Brain pericyte (primary cell): ENCODE results near the gene SCAMP2.

ENCODE experiments used
- DNase-seq: peaks from one replicate; pipeline ENCODE4 v3.0.0-alpha.2; 2012; ENCODE audit warnings: low read depth, low spot score

The SCAMP2 gene

DNA sequence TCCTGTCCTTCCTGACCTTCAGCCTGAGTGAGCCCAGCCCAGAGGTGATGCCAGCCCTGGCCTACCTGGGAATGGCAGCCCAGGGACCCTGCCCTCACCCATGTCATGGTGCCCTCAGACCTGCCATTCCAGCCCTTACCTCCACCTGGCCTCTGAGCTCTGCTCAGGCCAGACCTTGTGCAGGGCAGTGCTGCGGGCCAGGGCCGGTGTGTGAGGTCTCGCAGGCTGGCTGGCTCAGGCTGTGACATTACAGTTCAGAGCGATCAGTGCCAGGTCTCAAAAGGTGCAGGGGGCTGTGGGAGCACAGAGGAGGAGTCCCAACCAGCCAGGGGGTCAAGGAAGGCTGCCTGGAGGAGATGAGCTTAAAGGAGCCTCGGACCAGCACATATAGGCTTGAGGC is 53.1 kb downstream of the SCAMP2 start:
- no peak for DNase-seq

GRCh38 chr15:74817370-74817737 is 55.8 kb downstream of the SCAMP2 start:
- DNase-seq, result no peak

DNA sequence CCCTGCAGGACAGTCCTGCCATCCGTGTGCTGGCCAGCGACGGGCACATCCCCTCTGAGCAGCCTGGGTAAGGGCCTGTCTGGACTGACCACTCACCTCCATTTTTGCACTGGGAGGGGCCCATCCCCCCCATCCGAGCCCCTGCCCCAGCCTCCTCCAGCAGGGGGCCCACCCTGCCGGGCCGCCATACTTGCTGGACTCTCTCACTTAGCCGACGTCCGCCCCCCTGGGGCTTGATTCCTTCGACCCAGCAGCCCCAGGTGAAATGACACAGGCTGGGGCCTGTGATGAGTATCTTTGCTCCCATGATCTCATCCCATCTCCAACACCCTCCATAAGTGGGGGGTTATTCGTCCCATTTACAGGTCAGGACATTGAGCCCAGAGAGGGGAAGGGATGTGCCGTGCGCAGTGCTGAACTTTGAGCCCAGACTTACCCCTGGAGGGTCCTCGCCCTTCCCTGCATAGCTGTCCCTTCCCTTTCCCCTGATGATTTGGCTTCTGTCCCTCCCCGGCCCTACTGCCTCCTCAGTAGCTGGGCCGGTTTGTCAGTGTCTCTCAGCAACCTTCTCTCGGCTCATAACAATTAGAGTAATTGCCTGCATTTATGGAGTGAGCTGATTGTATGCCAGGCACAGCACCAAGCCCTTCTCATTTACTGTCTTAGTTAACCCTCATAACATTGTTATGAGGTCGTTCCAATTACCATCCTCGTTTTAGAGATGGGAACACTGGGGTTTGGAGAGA is 56.4 kb downstream of the SCAMP2 start:
- no peak for DNase-seq

DNA sequence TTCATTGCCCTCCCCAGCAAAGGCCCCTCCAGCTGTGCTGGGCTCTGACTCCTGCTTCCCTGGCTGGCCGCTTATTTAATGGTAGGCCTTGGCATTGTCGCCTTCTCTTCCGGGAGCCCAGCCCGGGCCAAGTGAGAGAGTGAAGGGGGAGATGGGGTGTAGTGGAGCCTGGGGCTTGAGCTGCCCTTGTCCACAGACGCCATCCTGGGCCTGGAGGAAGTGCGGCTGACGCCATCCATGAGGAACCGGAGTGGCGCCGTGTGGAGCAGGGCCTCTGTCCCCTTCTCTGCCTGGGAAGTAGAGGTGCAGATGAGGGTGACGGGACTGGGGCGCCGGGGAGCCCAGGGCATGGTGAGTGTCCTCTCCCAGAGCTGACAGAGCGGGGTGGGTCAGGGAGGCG is 57.2 kb downstream of the SCAMP2 start:
- DNase-seq, result no peak

- no peak for DNase-seq
These were observed 57.8 kb downstream of the SCAMP2 start for GRCh38 chr15:74815121-74815934.

- no peak for DNase-seq
These were observed 60.6 kb downstream of the SCAMP2 start, which contains the start of gene LMAN1L for GRCh38 chr15:74812533-74812932. Gene LMAN1L (plus strand): TSS chr15:74812835. CDS start chr15:74812855, 20 bp downstream.

DNA sequence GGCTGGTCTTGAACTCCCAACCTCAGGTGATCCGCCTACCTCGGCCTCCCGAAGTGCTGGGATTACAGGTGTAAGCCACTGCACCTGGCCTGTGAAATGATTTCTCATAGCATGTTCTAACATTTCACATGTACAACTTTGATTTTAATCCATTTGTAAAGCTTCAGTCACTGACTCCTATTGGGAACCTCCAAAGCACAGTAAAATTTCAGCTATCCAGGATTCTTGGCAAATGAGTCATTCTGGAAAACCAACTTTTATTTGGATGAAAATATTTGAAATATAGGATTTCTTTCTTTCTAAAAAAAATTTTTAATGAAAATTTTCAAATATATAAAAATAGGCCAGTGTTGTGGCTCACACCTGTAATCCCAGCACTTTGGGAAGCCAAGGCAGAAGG is 63.2 kb downstream of the SCAMP2 start:
- DNase-seq, result no peak

- no peak for DNase-seq
These were observed 63.9 kb downstream of the SCAMP2 start for GRCh38 chr15:74809242-74809641.

DNA sequence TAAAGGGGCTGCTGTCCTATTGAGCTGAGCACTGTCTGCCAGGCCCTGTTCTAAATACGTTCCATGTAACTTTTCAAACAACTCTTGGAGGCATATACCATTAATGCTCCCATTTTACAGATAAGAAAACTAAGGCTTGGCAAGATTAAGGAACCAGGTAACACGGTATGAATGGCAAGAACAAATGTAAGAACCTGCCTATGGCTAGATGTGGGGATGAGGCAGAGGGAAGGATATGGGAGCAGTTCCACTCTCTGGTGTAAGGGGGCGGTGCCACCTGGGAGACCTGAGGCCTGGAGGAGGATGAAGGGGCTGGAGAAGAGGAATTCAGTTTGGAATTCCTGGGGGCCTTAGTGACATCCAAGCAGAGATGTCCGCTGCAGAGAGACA is 64.3 kb downstream of the SCAMP2 start:
- DNase-seq, result no peak

- no peak for DNase-seq
These were observed 64.9 kb downstream of the SCAMP2 start for GRCh38 chr15:74808078-74808839.

GRCh38 chr15:74807282-74807681 is 65.9 kb downstream of the SCAMP2 start:
- no peak for DNase-seq

- DNase-seq, result no peak
These were observed 68.2 kb downstream of the SCAMP2 start for GRCh38 chr15:74804935-74805334.

DNA sequence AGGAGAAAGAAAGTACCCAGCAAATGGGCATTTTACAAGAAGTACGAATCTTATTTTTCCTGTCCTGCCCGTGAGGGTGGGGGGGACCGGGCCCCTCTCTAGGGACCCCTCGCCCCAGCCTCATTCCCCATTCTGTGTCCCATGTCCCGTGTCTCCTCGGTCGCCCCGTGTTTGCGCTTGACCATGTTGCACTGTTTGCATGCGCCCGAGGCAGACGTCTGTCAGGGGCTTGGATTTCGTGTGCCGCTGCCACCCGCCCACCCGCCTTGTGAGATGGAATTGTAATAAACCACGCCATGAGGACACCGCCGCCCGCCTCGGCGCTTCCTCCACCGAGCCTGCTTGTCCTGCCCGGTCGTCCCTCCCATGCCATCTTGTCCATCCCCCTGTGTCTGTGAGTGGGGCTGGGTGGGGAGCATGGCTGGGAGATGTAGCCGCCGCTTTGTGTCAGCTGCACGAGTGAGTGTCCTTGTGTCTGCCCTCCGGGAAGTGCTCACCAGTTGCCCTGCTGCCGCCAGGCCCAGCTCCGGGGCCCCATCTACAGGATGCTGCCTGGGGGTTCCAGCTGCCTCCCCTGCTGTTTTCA is 70.2 kb downstream of the SCAMP2 start:
- DNase-seq, result no peak

- no peak for DNase-seq
These were observed 70.9 kb downstream of the SCAMP2 start for GRCh38 chr15:74802290-74802689.

GRCh38 chr15:74801311-74801997 is 71.7 kb downstream of the SCAMP2 start:
- no peak for DNase-seq

GRCh38 chr15:74800559-74801094 is 72.5 kb downstream of the SCAMP2 start:
- DNase-seq, result no peak

DNA sequence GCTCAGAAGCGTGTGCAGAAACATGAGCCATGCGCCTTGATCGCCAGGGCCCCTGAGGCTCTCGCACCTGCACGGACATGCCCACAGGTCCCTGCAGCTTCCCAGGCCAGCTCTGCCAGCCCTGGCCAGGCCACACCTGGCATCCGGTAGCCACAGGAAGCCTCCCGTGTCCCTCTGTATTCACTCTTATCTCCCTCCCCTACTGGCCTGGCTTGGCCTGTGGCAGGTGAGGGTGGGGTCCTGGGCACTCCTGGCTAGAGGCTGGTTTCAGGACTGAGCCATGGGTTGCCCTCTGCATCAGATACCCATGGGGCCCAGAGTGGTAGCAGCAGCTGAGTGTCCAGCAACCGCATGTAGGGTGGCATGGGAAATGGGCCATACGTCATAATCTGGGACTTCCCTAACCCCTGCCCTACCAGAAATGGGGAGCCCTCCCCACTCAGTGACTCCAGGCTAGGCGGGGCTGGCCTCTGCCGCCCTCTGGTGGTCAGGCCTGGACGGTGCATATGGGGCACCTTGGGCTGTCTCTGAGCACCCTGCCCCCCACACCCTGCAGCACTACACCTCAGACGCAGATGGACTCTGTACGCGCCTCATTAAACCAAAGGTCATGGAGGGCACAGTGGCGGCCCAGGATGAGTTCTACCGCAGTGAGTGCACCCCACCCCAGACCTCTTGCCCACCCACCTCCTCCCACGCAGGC is 73.2 kb downstream of the SCAMP2 start:
- DNase-seq, result no peak

DNA sequence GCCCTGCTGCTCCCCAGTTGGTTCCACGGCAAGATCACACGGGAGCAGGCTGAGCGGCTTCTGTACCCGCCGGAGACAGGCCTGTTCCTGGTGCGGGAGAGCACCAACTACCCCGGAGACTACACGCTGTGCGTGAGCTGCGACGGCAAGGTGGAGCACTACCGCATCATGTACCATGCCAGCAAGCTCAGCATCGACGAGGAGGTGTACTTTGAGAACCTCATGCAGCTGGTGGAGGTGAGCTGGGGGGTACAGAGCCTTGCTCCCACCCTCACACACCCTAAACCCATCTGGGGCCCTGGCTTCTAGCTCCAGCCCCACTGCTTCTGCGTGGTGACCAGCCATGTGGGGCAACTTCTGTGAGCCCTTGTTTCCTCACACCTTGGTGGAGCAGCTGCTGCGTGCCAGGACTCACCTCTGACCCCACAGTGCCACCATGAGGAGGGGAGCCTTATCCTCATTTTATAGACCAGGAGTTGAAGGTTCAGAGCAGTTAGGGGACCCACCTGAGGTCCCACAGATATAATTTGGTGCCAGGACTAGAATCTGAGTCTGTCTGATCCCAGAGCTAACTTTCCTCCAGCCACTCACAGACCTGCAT is 73.8 kb downstream of the SCAMP2 start:
- DNase-seq, result no peak

DNA sequence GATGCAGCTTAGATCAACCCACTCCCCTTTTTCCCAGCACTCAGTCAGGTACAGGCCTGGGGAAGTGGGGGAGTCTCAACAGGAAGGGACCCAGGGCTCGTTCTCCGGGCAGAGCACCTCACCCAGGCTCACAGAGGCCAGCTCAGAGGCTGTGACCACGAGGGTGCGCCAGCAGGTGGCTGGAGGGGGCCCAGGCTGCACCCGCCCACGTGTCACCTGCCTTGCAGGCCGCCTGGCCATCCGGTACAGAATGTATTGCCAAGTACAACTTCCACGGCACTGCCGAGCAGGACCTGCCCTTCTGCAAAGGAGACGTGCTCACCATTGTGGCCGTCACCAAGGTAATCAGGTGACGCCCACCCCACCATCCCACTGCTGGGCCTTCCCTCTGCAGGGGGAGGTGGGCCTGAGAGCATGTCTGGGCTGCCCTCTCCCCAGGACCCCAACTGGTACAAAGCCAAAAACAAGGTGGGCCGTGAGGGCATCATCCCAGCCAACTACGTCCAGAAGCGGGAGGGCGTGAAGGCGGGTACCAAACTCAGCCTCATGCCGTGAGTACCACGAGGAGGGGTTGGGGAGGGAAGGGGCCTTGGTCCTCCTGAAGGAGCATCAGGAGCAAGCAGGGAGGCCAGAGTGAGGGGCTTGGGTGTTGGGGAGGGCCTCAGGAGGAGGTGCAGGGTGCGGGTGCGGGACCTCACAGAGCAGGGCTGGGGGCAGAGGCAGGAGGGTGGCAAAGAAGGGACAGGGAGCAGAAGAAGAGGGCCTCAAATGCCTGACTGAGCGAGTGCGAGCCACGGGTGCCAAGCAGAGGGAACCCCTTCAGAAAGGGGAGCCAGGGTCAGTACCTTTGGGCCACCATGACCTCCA is 74.5 kb downstream of the SCAMP2 start:
- no peak for DNase-seq
